ENCODE results near the gene BCAM. TPM values are rescaled to one million over a fixed set of nuclear protein-coding genes. Genes with fewer than 3 reads are reported as not detected.
"Not testable (repeated sequence)": the region's sequence is repeated elsewhere in the genome, so short reads cannot be mapped to it uniquely, and the experiment has no call there.

The BCAM gene
- polyA plus RNA-seq (ENCODE audit: insufficient read length in 4 of 4), result 100 to 1,000 TPM in 3 of 4 donors, 10 to 100 TPM in 1; 71.5 to 730 (median 500) TPM

- DNase-seq (ENCODE audit: low read depth in 4 of 4, low spot score in 3 of 4), result no peak
Measured at GRCh38 chr19:44808463-44809371, at the start of gene BCAM. Gene BCAM, plus strand, starts transcription at chr19:44809103. Its CDS starts 22 bp downstream, at chr19:44809125.

- DNase-seq (ENCODE audit: low read depth in 4 of 4, low spot score in 3 of 4), result no peak
Measured at GRCh38 chr19:44762038-44762437, 46.9 kb upstream of the BCAM start.

- DNase-seq (ENCODE audit: low read depth in 4 of 4, low spot score in 3 of 4), result no peak
Measured at GRCh38 chr19:44765033-44765948, 43.6 kb upstream of the BCAM start.

- no peak for DNase-seq (ENCODE audit: low read depth in 4 of 4, low spot score in 3 of 4)
Measured at GRCh38 chr19:44765949-44766335, 43.0 kb upstream of the BCAM start.

GRCh38 chr19:44767295-44768180, 41.4 kb upstream of the BCAM start:
- DNase-seq (ENCODE audit: low read depth in 4 of 4, low spot score in 3 of 4), result no peak

GRCh38 chr19:44770550-44771257, 38.2 kb upstream of the BCAM start:
- peak in 1 of 4 donors; percentile 86 for DNase-seq (ENCODE audit: low read depth in 4 of 4, low spot score in 3 of 4)

GRCh38 chr19:44772144-44772543, 36.8 kb upstream of the BCAM start:
- not testable (repeated sequence) for DNase-seq (ENCODE audit: low read depth in 4 of 4, low spot score in 3 of 4)

GRCh38 chr19:44772959-44773358, 35.9 kb upstream of the BCAM start:
- DNase-seq (ENCODE audit: low read depth in 4 of 4, low spot score in 3 of 4), result no peak

GRCh38 chr19:44775676-44776240, 33.1 kb upstream of the BCAM start:
- no peak for DNase-seq (ENCODE audit: low read depth in 4 of 4, low spot score in 3 of 4)

GRCh38 chr19:44776402-44777096, 32.4 kb upstream of the BCAM start:
- no peak for DNase-seq (ENCODE audit: low read depth in 4 of 4, low spot score in 3 of 4)

GRCh38 chr19:44777715-44778347, 31.1 kb upstream of the BCAM start, which contains the start of gene CBLC:
Gene CBLC, plus strand, starts transcription at chr19:44777890. Its CDS starts 42 bp downstream, at chr19:44777932.
- DNase-seq (ENCODE audit: low read depth in 4 of 4, low spot score in 3 of 4), result no peak

GRCh38 chr19:44779150-44779549, 29.8 kb upstream of the BCAM start:
- DNase-seq (ENCODE audit: low read depth in 4 of 4, low spot score in 3 of 4), result no peak

- not testable (repeated sequence) for DNase-seq (ENCODE audit: low read depth in 4 of 4, low spot score in 3 of 4)
Measured at GRCh38 chr19:44781694-44782093, 27.2 kb upstream of the BCAM start.

GRCh38 chr19:44782729-44783128, 26.2 kb upstream of the BCAM start:
- DNase-seq (ENCODE audit: low read depth in 4 of 4, low spot score in 3 of 4), result no peak

GRCh38 chr19:44783545-44783944, 25.4 kb upstream of the BCAM start:
- DNase-seq (ENCODE audit: low read depth in 4 of 4, low spot score in 3 of 4), result no peak

GRCh38 chr19:44785271-44785670, 23.6 kb upstream of the BCAM start:
- DNase-seq (ENCODE audit: low read depth in 4 of 4, low spot score in 3 of 4), result no peak

- no peak for DNase-seq (ENCODE audit: low read depth in 4 of 4, low spot score in 3 of 4)
Measured at GRCh38 chr19:44785993-44786392, 22.9 kb upstream of the BCAM start.

- DNase-seq (ENCODE audit: low read depth in 4 of 4, low spot score in 3 of 4), result no peak
Measured at GRCh38 chr19:44788971-44789370, 19.9 kb upstream of the BCAM start.

Data from left renal pelvis (tissue), 4 donors.